Activated effector memory CD4-positive, alpha-beta T cell treated with anti-CD3 and anti-CD28 coated beads, Interleukin-2, amount 50 U/mL, for 16 hours (primary cell): Measurements from ENCODE around the gene TGFA.

Source experiments
- DNase-seq: peaks from one replicate; pipeline ENCODE4 v3.0.0-alpha.2; 2020

TGFA gene

GRCh38 chr2:70460333-70460732, 93.3 kb downstream of the TGFA start:
- no peak for DNase-seq

- no peak for DNase-seq
Measured at GRCh38 chr2:70458661-70459060, 95.0 kb downstream of the TGFA start.

GRCh38 chr2:70456585-70457495, 96.8 kb downstream of the TGFA start:
- DNase-seq = no peak

- no peak for DNase-seq
Measured at GRCh38 chr2:70454936-70455544, 98.6 kb downstream of the TGFA start.

GRCh38 chr2:70450641-70451250, 102.9 kb downstream of the TGFA start:
- no peak for DNase-seq

- DNase-seq = no peak
Measured at GRCh38 chr2:70448041-70448440, 105.6 kb downstream of the TGFA start.

GRCh38 chr2:70443726-70444125, 109.9 kb downstream of the TGFA start:
- no peak for DNase-seq

- no peak for DNase-seq
Measured at GRCh38 chr2:70443078-70443465, 110.6 kb downstream of the TGFA start.

- DNase-seq = no peak
Measured at GRCh38 chr2:70442301-70443077, 111.1 kb downstream of the TGFA start.

- DNase-seq = no peak
Measured at GRCh38 chr2:70440621-70441020, 113.0 kb downstream of the TGFA start.

GRCh38 chr2:70435138-70435537, 118.5 kb downstream of the TGFA start:
- no peak for DNase-seq

GRCh38 chr2:70433315-70433714, 120.3 kb downstream of the TGFA start:
- no peak for DNase-seq

- no peak for DNase-seq
Measured at GRCh38 chr2:70431716-70432347, 121.8 kb downstream of the TGFA start.

- DNase-seq = no peak
Measured at GRCh38 chr2:70426341-70426740, 127.3 kb downstream of the TGFA start.

- DNase-seq = no peak
Measured at GRCh38 chr2:70425682-70426301, 127.8 kb downstream of the TGFA start.

GRCh38 chr2:70420740-70421139, 132.9 kb downstream of the TGFA start:
- DNase-seq = no peak

GRCh38 chr2:70420143-70420542, 133.5 kb downstream of the TGFA start:
- no peak for DNase-seq

- DNase-seq = no peak
Measured at GRCh38 chr2:70418514-70418913, 135.1 kb downstream of the TGFA start.

- no peak for DNase-seq
Measured at GRCh38 chr2:70417011-70417410, 136.6 kb downstream of the TGFA start.

GRCh38 chr2:70412294-70413070, 141.1 kb downstream of the TGFA start:
- no peak for DNase-seq

- DNase-seq = no peak
Measured at GRCh38 chr2:70411483-70412125, 142.0 kb downstream of the TGFA start.
